OCI-LY7 (cell line): ENCODE data around the gene TBL1XR1.

Experiments
- EZH2phosphoT487 ChIP-seq: fragments of 200-600 bp; sonication (generic); IDR thresholded peaks from 2 replicates; pipeline ENCODE4 v1.6.1; 2018; ENCODE audit warnings: low read depth, borderline replicate concordance, mild to moderate bottlenecking, mixed run types, antibody characterized with exemption, low read length, moderate library complexity, mixed read lengths
- TF ChIP-seq, protein P1 (sequence below): fragments of 200-600 bp; sonication (generic); conservative IDR thresholded peaks from 2 replicates; pipeline ENCODE4 v1.5.1; 2014; ENCODE audit warnings: mild to moderate bottlenecking, antibody characterized with exemption, low read length, moderate library complexity, mixed read lengths

DNA sequence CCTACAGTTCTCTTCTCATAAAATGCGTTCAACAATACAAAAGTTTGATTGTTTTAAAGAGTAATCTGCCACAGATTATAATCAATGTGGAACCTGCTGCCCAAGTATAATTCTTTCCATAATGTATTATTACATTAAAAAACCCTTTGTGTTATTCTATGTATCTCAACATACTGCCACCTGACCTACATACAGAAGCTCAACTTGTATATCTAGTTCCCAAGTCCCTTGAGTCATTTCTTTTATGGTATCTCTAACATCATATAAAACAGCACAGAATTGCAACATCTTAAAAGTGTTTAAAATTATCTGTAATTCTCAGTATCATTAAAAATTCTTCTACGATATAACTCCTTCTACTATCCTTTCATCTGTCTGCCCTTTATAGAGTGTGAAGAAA, 70.3 kb downstream of the TBL1XR1 start:
- no peak for TF ChIP-seq EZH2phosphoT487
- TF ChIP-seq, protein P1, sequence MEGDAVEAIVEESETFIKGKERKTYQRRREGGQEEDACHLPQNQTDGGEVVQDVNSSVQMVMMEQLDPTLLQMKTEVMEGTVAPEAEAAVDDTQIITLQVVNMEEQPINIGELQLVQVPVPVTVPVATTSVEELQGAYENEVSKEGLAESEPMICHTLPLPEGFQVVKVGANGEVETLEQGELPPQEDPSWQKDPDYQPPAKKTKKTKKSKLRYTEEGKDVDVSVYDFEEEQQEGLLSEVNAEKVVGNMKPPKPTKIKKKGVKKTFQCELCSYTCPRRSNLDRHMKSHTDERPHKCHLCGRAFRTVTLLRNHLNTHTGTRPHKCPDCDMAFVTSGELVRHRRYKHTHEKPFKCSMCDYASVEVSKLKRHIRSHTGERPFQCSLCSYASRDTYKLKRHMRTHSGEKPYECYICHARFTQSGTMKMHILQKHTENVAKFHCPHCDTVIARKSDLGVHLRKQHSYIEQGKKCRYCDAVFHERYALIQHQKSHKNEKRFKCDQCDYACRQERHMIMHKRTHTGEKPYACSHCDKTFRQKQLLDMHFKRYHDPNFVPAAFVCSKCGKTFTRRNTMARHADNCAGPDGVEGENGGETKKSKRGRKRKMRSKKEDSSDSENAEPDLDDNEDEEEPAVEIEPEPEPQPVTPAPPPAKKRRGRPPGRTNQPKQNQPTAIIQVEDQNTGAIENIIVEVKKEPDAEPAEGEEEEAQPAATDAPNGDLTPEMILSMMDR, result no peak
